Lower lobe of right lung (tissue), 2 donors: ENCODE measurements around the gene CLDN12. TPM values are rescaled to one million over a fixed set of nuclear protein-coding genes. Genes with fewer than 3 reads are reported as not detected.

Source experiments
- ATAC-seq, 2 donors: fragments of 200-7000 bp; cut with Tn5 transposase; one replicate each; pipeline ENCODE4 v1.9.1; 2020 to 2022; ENCODE audit warnings: mild to moderate bottlenecking in 2 of 2, moderate library complexity in 2 of 2
- DNase-seq: peaks from one replicate; pipeline ENCODE4 v3.0.0-alpha.2; 2020
- H3K27ac ChIP-seq: fragments of 200-600 bp; one replicate; pipeline ENCODE4 v1.8.0; 2022
- H3K27me3 ChIP-seq: fragments of 200-600 bp; one replicate; pipeline ENCODE4 v1.8.0; 2022; ENCODE audit warnings: low read depth
- H3K36me3 ChIP-seq: fragments of 200-600 bp; one replicate; pipeline ENCODE4 v1.8.0; 2022; ENCODE audit warnings: mild to moderate bottlenecking
- H3K4me1 ChIP-seq: fragments of 200-600 bp; one replicate; pipeline ENCODE4 v1.8.0; 2022
- H3K4me3 ChIP-seq: fragments of 200-600 bp; one replicate; pipeline ENCODE4 v1.8.0; 2022; ENCODE audit warnings: mild to moderate bottlenecking
- H3K9me3 ChIP-seq: fragments of 200-600 bp; one replicate; pipeline ENCODE4 v1.8.0; 2022
- intact Hi-C: fragments of 100-400 bp; cut with DNase I; formaldehyde crosslinking; loops from one replicate; pipeline ENCODE4 v1.11.0; 2022
- total RNA-seq: library from RNA; stranded (reverse); fragmentation: NEBNext Ultra II Directional; extraction: Animal tissue kit (Norgen Biotek cat#: 25700); gene quantifications from one replicate; pipeline ENCODE4 v1.2.1, GENCODE V29; 2021
- TF ChIP-seq, protein P1 (sequence below): fragments of 200-600 bp; IDR thresholded peaks from one replicate; pipeline ENCODE4 v1.8.0; 2022; ENCODE audit warnings: antibody characterized with exemption, mild to moderate bottlenecking
- donor health status: DM: no; HTN: yes; CAD: no; lungs with severe emphysema.

CLDN12 gene
- total RNA-seq, 1 donor from 2014 or later, result 34.7 TPM

DNA sequence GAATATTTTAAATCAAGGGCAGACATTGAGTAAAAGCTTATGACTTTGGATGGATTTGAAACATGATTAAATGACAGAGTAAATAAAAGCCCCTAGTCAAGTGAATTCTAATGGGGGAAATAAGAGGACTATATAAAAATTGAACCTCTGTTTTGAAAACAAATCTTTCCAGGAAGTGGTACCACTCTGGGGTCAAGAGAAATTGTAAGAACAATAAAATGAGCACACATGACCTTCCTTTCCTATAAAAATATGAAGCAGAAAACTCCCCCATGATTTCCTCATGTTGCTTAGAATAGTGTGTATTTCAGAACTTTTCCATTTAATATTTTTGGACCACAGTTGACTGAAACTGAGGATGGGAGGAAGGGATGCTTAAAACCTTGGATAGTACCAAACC is 12.3 kb upstream of the CLDN12 start:
- intact Hi-C loops, result no loop called here
- Histone ChIP-seq H3K4me3 (no peak overlapping the region), H3K9me3 (no peaks in the 10 kb centered on the region), H3K27me3 (no peaks in the 10 kb centered on the region), H3K27ac (no peak overlapping the region), H3K36me3 (peaks cover 7% of the 10 kb centered on the region), H3K4me1 (no peaks in the 10 kb centered on the region)
- no peak for ATAC-seq
- TF ChIP-seq, protein P1, sequence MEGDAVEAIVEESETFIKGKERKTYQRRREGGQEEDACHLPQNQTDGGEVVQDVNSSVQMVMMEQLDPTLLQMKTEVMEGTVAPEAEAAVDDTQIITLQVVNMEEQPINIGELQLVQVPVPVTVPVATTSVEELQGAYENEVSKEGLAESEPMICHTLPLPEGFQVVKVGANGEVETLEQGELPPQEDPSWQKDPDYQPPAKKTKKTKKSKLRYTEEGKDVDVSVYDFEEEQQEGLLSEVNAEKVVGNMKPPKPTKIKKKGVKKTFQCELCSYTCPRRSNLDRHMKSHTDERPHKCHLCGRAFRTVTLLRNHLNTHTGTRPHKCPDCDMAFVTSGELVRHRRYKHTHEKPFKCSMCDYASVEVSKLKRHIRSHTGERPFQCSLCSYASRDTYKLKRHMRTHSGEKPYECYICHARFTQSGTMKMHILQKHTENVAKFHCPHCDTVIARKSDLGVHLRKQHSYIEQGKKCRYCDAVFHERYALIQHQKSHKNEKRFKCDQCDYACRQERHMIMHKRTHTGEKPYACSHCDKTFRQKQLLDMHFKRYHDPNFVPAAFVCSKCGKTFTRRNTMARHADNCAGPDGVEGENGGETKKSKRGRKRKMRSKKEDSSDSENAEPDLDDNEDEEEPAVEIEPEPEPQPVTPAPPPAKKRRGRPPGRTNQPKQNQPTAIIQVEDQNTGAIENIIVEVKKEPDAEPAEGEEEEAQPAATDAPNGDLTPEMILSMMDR, result no peak
- no peak for DNase-seq

GRCh38 chr7:90391488-90391887 is 11.8 kb upstream of the CLDN12 start:
- ATAC-seq (no peak), DNase-seq (no peak)
- Histone ChIP-seq H3K36me3 (peaks cover 1% of the 10 kb centered on the region), H3K27me3 (no peaks in the 10 kb centered on the region), H3K27ac (no peak overlapping the region), H3K4me1 (no peaks in the 10 kb centered on the region), H3K4me3 (no peak overlapping the region), H3K9me3 (no peaks in the 10 kb centered on the region)
- TF ChIP-seq, protein P1, result no peak
- intact Hi-C loops, result no loop called here

- ATAC-seq, result no peak
- Histone ChIP-seq H3K4me1 (no peaks in the 10 kb centered on the region), H3K9me3 (no peaks in the 10 kb centered on the region), H3K36me3 (no peaks in the 10 kb centered on the region), H3K4me3 (no peak overlapping the region), H3K27ac (no peak overlapping the region), H3K27me3 (no peaks in the 10 kb centered on the region)
- TF ChIP-seq, protein P1, result no peak
- no peak for DNase-seq
- intact Hi-C loops, result no loop called here
These were observed 6.8 kb upstream of the CLDN12 start for GRCh38 chr7:90396420-90396819.

GRCh38 chr7:90401989-90402388 is 1.3 kb upstream of the CLDN12 start:
- intact Hi-C loops, result no loop called here
- no peak for DNase-seq
- TF ChIP-seq, protein P1, result no peak

DNA sequence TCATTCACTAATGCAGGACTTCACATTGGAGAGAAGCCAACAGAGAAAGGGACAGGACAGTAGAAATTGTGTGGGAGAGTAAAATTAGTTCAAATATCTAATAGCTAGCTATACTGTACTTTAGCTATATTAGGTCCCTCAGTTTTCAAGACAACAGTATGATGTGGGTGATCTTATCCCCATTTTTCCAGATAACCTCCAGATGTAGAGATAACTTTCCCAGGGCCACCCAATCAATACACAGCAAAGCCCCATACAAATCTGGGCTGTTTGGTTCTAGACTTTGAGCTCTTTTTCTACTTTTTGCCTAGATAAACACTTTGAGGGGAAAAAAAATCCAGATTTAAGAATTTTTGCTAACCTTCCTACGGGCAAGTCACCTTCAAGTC is 482 bp upstream of the CLDN12 start:
- peak overlapping the region; percentile 75 for H3K4me3 ChIP-seq
- H3K27ac ChIP-seq, result peak overlapping the region; percentile 89
- H3K4me1 ChIP-seq, result peaks cover 18% of the 10 kb centered on the region
- DNase-seq (no peak), ATAC-seq (no peak)
- intact Hi-C loops, result no loop called here
- TF ChIP-seq, protein P1, result no peak
- H3K27me3 ChIP-seq, result no peaks in the 10 kb centered on the region
- no peaks in the 10 kb centered on the region for H3K9me3 ChIP-seq
- H3K36me3 ChIP-seq, result peaks cover 24% of the 10 kb centered on the region

More at GRCh38 chr7:90401989-90402388, 1.3 kb upstream of the CLDN12 start:
- H3K4me1 ChIP-seq, result peaks cover 18% of the 10 kb centered on the region
- no peaks in the 10 kb centered on the region for H3K27me3 ChIP-seq
- H3K27ac ChIP-seq, result no peak overlapping the region
- ATAC-seq, result no peak
- no peaks in the 10 kb centered on the region for H3K9me3 ChIP-seq
- no peak overlapping the region for H3K4me3 ChIP-seq
- H3K36me3 ChIP-seq, result peaks cover 16% of the 10 kb centered on the region

GRCh38 chr7:90404777-90405176 is 1.5 kb downstream of the CLDN12 start:
- TF ChIP-seq, protein P1, result no peak
- Histone ChIP-seq H3K4me1 (peaks cover 18% of the 10 kb centered on the region), H3K9me3 (no peaks in the 10 kb centered on the region), H3K27ac (no peak overlapping the region), H3K27me3 (no peaks in the 10 kb centered on the region), H3K36me3 (peaks cover 42% of the 10 kb centered on the region), H3K4me3 (no peak overlapping the region)
- DNase-seq, result no peak
- no peak for ATAC-seq
- intact Hi-C loops, result no loop called here
